ENCODE measurements around the gene PRKAR1B.

PRKAR1B gene

DNA sequence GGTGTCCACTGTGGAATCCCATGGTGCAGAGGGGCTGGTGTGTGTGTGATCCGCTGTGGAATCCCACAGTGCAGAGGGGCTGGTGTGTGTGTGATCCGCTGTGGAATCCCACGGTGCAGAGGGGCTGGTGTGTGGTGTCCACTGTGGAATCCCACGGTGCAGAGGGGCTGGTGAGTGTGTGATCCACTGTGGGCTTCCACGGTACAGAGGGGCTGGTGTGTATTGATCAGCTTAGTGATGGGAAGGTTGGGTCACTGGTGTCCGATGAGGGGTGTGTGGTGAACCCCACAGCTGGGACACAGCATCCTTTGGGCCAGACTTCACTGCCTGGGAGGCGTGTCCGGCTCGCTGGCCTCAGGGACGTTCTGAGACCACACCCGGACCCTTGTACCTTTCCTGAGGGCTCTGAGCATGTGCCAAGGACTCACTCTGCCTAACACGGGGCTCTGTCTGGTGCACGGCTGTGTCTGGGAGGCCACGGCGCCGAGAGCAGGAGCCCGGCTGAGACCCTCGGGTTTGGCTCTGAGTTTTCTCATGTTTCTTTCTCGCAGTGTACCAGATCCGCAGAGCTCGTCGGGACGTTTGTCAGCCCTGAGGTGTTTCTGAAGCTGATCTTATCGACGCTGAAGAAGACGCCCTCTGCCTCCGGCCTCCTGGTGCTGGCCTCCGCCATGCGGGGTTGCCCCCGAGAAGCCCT lies 29.3 kb upstream of the PRKAR1B start:
- no peak overlapping the region for H3K4me3 ChIP-seq (ENCODE audit: low read depth, low read length)
- H3K4me1 ChIP-seq (ENCODE audit: control insufficient read depth, insufficient read depth, low read length), result no peaks in the 10 kb centered on the region
- CTCF ChIA-PET, result no interaction called here
- H3K9me3 ChIP-seq (ENCODE audit: control insufficient read depth, insufficient read depth, low read depth, low read length), result no peaks in the 10 kb centered on the region
- TF ChIP-seq EGR2 (tag by site-specific recombination; IDR thresholded peaks at IDR 0.05; ENCODE audit: low read depth), result no peak
- TF ChIP-seq BCL11B (tag by site-specific recombination; IDR thresholded peaks at IDR 0.05; ENCODE audit: low read depth), result no peak
- TF ChIP-seq ZFP41 (tag by site-specific recombination; IDR thresholded peaks at IDR 0.05; ENCODE audit: borderline replicate concordance), result no peak
- no peak for TF ChIP-seq ZNF302 (tag by site-specific recombination; IDR thresholded peaks at IDR 0.05; ENCODE audit: low read depth)
- TF ChIP-seq ZNF175 (tag by site-specific recombination; IDR thresholded peaks at IDR 0.05), result no peak
- TF ChIP-seq, protein P1, sequence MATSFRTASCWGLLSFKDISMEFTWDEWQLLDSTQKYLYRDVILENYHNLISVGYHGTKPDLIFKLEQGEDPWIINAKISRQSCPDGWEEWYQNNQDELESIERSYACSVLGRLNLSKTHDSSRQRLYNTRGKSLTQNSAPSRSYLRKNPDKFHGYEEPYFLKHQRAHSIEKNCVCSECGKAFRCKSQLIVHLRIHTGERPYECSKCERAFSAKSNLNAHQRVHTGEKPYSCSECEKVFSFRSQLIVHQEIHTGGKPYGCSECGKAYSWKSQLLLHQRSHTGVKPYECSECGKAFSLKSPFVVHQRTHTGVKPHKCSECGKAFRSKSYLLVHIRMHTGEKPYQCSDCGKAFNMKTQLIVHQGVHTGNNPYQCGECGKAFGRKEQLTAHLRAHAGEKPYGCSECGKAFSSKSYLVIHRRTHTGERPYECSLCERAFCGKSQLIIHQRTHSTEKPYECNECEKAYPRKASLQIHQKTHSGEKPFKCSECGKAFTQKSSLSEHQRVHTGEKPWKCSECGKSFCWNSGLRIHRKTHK (tag by site-specific recombination; IDR thresholded peaks at IDR 0.05), result no peak
- TF ChIP-seq ZNF571 (tag by site-specific recombination; IDR thresholded peaks at IDR 0.05), result no peak
- no peak for TF ChIP-seq ZNF354C (tag by site-specific recombination; IDR thresholded peaks at IDR 0.05; ENCODE audit: borderline replicate concordance, low read depth)
- peaks cover 5 to 82% of the 10 kb centered on the region in 2 experiments; a peak in 2 of 3 replicates for H3K36me3 ChIP-seq (ENCODE audit: control insufficient read depth in 2 of 2, insufficient read depth in 1 of 2, low read length in 2 of 2)
- POLR2A ChIA-PET, result no interaction called here
- H3K27ac ChIP-seq (ENCODE audit: extremely low read depth, low read depth, low read length), result no peak overlapping the region

DNA sequence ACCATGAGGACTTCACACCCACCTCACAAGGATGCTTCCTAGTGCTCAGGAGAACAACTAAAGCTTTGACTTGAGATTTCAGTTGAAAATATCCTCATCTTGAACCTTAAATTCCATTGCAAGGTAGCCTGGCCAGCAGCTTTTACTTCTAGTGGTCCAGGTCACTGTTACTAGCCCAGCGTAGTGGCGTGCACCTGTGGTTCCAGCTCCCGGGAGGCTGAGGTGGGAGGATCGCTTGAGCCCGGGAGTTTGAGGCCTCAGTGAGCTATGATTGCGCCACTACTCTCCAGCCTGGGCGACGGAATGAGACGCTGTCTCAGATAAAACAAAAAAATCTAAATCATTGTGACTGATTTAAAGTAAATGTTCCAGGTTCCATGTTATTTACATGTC lies 28.3 kb upstream of the PRKAR1B start:
- TF ChIP-seq ZNF350 (tag by site-specific recombination; IDR thresholded peaks at IDR 0.05) (no peak), ZNF555 (tag by site-specific recombination; conservative IDR thresholded peaks at IDR 0.05) (no peak), ZNF292 (tag by site-specific recombination; IDR thresholded peaks at IDR 0.05; ENCODE audit: borderline replicate concordance, low read depth) (no peak), SCRT1 (tag by site-specific recombination; IDR thresholded peaks at IDR 0.05; ENCODE audit: borderline replicate concordance) (no peak), KLF17 (tag by site-specific recombination; IDR thresholded peaks at IDR 0.05) (no peak), PRDM2 (tag by site-specific recombination; IDR thresholded peaks at IDR 0.05; ENCODE audit: borderline replicate concordance) (no peak), ZNF341 (tag by site-specific recombination; IDR thresholded peaks at IDR 0.05; ENCODE audit: low read depth) (no peak), ZNF211 (tag by site-specific recombination; IDR thresholded peaks at IDR 0.05; ENCODE audit: low read depth) (no peak), ZNF10 (tag by site-specific recombination; IDR thresholded peaks at IDR 0.05) (no peak), ZNF423 (tag by site-specific recombination; IDR thresholded peaks at IDR 0.05) (no peak), ZNF184 (tag by site-specific recombination; IDR thresholded peaks at IDR 0.05) (no peak), ZNF514 (tag by site-specific recombination; IDR thresholded peaks at IDR 0.05) (no peak)
- CTCF ChIA-PET, result interaction anchor here (0.7 kb wide), 1 partner anchor 615 kb away, joined by 3 read pairs; no protein-coding TSS in a partner anchor
- no peaks in the 10 kb centered on the region for H3K4me1 ChIP-seq (ENCODE audit: control insufficient read depth, insufficient read depth, low read length)
- H3K36me3 ChIP-seq (ENCODE audit: control insufficient read depth in 2 of 2, insufficient read depth in 1 of 2, low read length in 2 of 2), result peaks cover 5 to 80% of the 10 kb centered on the region in 2 experiments; a peak in 2 of 3 replicates
- no peak overlapping the region for H3K4me3 ChIP-seq (ENCODE audit: low read depth, low read length)
- H3K9me3 ChIP-seq (ENCODE audit: control insufficient read depth, insufficient read depth, low read depth, low read length), result no peaks in the 10 kb centered on the region
- POLR2A ChIA-PET, result no interaction called here
- no peak overlapping the region for H3K27ac ChIP-seq (ENCODE audit: extremely low read depth, low read depth, low read length)
